ENCODE measurements around the gene MRPL12.

GRCh38 chr17:81662002-81662401, 41.2 kb upstream of the MRPL12 start:
- no peak for TF ChIP-seq EZH2 (optimal IDR thresholded peaks at IDR 0.05; ENCODE audit: low read depth, low read length)
- TF ChIP-seq EZH2phosphoT487 (IDR thresholded peaks at IDR 0.05; ENCODE audit: low read length): no peak
- TF ChIP-seq, protein P1, sequence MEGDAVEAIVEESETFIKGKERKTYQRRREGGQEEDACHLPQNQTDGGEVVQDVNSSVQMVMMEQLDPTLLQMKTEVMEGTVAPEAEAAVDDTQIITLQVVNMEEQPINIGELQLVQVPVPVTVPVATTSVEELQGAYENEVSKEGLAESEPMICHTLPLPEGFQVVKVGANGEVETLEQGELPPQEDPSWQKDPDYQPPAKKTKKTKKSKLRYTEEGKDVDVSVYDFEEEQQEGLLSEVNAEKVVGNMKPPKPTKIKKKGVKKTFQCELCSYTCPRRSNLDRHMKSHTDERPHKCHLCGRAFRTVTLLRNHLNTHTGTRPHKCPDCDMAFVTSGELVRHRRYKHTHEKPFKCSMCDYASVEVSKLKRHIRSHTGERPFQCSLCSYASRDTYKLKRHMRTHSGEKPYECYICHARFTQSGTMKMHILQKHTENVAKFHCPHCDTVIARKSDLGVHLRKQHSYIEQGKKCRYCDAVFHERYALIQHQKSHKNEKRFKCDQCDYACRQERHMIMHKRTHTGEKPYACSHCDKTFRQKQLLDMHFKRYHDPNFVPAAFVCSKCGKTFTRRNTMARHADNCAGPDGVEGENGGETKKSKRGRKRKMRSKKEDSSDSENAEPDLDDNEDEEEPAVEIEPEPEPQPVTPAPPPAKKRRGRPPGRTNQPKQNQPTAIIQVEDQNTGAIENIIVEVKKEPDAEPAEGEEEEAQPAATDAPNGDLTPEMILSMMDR (IDR thresholded peaks at IDR 0.05; ENCODE audit: low read length): no peak

All from MM.1S (cell line).